Transverse colon (tissue), 4 donors: ENCODE measurements around the gene ZBTB20.

Experiments
- CTCF ChIP-seq, 5 experiments: fragments of 200-600 bp in 3 of 5; fragments of 450-650 bp in 2 of 5; sonication (generic) in 3 of 5; IDR thresholded peaks; 1 replicate in 2 of 5; 2 replicates in 3 of 5; pipeline ENCODE4 v1.5.1; 2016 to 2017; ENCODE audit warnings: antibody characterized with exemption in 5 of 5, inconsistent platforms in 3 of 5, mild to moderate bottlenecking in 2 of 5, moderate library complexity in 1 of 5
- POLR2A ChIP-seq: fragments of 450-650 bp; IDR thresholded peaks from one replicate; pipeline ENCODE4 v1.6.1; 2016; ENCODE audit warnings: antibody characterized with exemption, mild to moderate bottlenecking, moderate library complexity
- POLR2AphosphoS5 ChIP-seq, 3 donors: sonication (generic); formaldehyde crosslinking; IDR thresholded peaks; one replicate each; pipeline ENCODE4 v1.6.1; 2016; ENCODE audit warnings: antibody characterized with exemption in 3 of 3

GRCh38 chr3:114293838-114294535, 853.1 kb downstream of the ZBTB20 start, which contains the start of gene TIGIT:
- TF ChIP-seq CTCF (IDR thresholded peaks at IDR 0.05) (no peak), POLR2AphosphoS5 (IDR thresholded peaks at IDR 0.05) (no peak), POLR2A (no peak)
